Testis (tissue), 3 donors: ENCODE data around the gene SYN1. TPM values are rescaled to one million over a fixed set of nuclear protein-coding genes. Genes with fewer than 3 reads are reported as not detected.

Experiments used
- DNase-seq: peaks from one replicate; pipeline ENCODE4 v3.0.0-alpha.2; 2019
- H3K27ac ChIP-seq, 2 donors: fragments of 200-600 bp; sonication (generic); one replicate each; pipeline ENCODE4 v1.5.1; 2019
- H3K27me3 ChIP-seq: fragments of 200-600 bp; sonication (generic); one replicate; pipeline ENCODE4 v1.5.1; 2019
- H3K36me3 ChIP-seq: fragments of 200-600 bp; sonication (generic); one replicate; pipeline ENCODE4 v1.5.1; 2017; ENCODE audit warnings: low read depth; ENCODE audit errors: missing control alignments
- H3K4me1 ChIP-seq: fragments of 200-600 bp; sonication (generic); one replicate; pipeline ENCODE4 v1.5.1; 2019
- H3K4me3 ChIP-seq, 2 donors: fragments of 200-600 bp; sonication (generic); one replicate each; pipeline ENCODE4 v1.5.1; 2017 to 2019
- H3K9me3 ChIP-seq: fragments of 200-600 bp; sonication (generic); one replicate; pipeline ENCODE4 v1.5.1; 2017
- POLR2A ChIP-seq: fragments of 450-650 bp; IDR thresholded peaks from one replicate; pipeline ENCODE4 v1.6.1; 2017; ENCODE audit warnings: antibody characterized with exemption, mild to moderate bottlenecking, moderate library complexity
- WGBS, 2 donors: methylation state at CpG; one replicate each; pipeline ENCODE4 v1.1.5; 2018; 5-methylcytosine and 5-hydroxymethylcytosine counted together
- intact Hi-C: fragments of 100-400 bp; cut with DNase I; formaldehyde crosslinking; loops from one replicate; pipeline ENCODE4 v1.15.1; 2023; ENCODE audit warnings: low total_unique reads
- polyA plus RNA-seq: library from polyadenylated mRNA; stranded (reverse); fragments of 350-450 nt; fragmentation: Illumina TruSeq; extraction: RNeasy Lipid Tissue Mini Kit (QIAGEN cat#74804); gene quantifications from one replicate; pipeline ENCODE4 v1.2.3, GENCODE V29; 2014; ENCODE audit warnings: low read depth, low replicate concordance; ENCODE audit not compliant: insufficient read depth
- total RNA-seq, 2 donors: library from RNA; depleted of rRNA; stranded (reverse); fragments of >200 nt; gene quantifications; one replicate each; pipeline ENCODE4 v1.2.3, GENCODE V29; 2016
- TF ChIP-seq, protein P1 (sequence below), 3 experiments: fragments of 450-650 bp in 2 of 3; fragments of 200-600 bp in 1 of 3; sonication (generic) in 1 of 3; IDR thresholded peaks; one replicate each; pipeline ENCODE4 v1.5.1; 2016 to 2019; ENCODE audit warnings: antibody characterized with exemption in 3 of 3, mild to moderate bottlenecking in 2 of 3, moderate library complexity in 1 of 3

SYN1 gene
- total and polyA plus RNA-seq, 3 donors from 2014 or later = 2.8 to 3.5 (median 3.4) TPM

DNA sequence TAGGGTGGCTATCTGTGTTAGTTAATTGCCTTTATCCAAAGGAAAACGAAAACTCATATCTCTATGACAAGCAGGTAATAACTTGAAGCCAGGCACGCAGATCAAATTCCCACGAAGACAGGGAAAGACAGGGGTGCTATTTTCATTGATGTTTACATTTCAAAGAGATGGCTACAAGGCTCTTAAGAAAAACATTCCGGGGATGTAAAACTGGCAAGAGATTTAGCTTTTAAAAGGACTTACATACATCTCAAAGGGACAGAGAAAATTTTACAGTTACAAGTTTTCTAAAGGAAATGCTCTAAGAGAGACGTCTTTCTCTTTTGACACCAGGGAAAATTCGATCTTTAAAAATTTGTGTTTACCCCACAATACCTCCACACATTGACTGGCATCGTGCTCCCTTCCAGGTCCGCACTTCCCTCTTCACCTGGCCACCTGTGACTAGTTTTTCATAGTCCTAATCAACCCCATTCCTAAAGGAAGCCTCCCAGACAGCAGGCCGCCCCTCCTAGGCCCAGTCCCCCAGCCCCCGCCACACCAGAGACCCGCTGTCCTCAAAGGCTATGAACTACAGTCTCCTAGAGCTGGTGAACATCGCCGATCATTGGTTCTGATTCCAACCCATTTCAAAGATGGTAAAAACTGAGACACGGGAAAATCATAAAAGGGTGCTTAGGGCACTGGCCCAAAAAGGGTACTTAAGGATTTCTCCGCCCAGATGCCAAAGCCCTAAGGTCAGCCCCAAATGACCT lies 59.3 kb downstream of the SYN1 start:
- 11 to 16% methylated on average over 14 to 15 of the region's 15 CpGs for WGBS, 2 donors

DNA sequence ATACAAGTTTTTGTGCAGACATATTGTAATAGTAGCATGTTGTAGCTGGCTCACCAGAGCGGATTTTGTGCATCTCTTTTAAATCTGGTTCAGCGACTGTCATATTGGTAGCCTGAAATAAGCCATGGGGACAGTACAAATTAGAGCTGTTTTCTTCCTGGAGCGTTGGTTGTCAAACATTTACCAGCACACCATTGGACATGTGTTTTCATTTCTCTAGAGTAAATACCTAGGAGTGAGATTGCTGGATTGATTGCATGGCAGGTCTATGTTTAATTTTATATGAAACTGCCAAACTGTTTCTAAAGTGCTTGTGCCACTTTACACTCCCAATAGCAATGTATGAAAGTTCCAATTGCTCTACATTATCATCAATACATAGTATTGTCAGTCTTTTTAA lies 61.2 kb downstream of the SYN1 start:
- WGBS, 2 donors = 97 to 100% methylated on average over 3 of the region's 3 CpGs

More for the DNA sequence above, 59.3 kb downstream of the SYN1 start:
- intact Hi-C loops = loop anchor here (10.0 kb wide), 1 partner anchor 284 kb away; no protein-coding TSS in a partner anchor
- Histone ChIP-seq H3K4me3 (peak overlapping the region; percentile 61 to 77), H3K4me1 (no peaks in the 10 kb centered on the region), H3K9me3 (no peaks in the 10 kb centered on the region), H3K27me3 (no peaks in the 10 kb centered on the region), H3K36me3 (no peaks in the 10 kb centered on the region), H3K27ac (peak overlapping the region; percentile 97 to 98)
- TF ChIP-seq, protein P1, sequence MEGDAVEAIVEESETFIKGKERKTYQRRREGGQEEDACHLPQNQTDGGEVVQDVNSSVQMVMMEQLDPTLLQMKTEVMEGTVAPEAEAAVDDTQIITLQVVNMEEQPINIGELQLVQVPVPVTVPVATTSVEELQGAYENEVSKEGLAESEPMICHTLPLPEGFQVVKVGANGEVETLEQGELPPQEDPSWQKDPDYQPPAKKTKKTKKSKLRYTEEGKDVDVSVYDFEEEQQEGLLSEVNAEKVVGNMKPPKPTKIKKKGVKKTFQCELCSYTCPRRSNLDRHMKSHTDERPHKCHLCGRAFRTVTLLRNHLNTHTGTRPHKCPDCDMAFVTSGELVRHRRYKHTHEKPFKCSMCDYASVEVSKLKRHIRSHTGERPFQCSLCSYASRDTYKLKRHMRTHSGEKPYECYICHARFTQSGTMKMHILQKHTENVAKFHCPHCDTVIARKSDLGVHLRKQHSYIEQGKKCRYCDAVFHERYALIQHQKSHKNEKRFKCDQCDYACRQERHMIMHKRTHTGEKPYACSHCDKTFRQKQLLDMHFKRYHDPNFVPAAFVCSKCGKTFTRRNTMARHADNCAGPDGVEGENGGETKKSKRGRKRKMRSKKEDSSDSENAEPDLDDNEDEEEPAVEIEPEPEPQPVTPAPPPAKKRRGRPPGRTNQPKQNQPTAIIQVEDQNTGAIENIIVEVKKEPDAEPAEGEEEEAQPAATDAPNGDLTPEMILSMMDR (IDR thresholded peaks at IDR 0.05) = no peak
- TF ChIP-seq POLR2A = no peak
- DNase-seq = no peak

DNA sequence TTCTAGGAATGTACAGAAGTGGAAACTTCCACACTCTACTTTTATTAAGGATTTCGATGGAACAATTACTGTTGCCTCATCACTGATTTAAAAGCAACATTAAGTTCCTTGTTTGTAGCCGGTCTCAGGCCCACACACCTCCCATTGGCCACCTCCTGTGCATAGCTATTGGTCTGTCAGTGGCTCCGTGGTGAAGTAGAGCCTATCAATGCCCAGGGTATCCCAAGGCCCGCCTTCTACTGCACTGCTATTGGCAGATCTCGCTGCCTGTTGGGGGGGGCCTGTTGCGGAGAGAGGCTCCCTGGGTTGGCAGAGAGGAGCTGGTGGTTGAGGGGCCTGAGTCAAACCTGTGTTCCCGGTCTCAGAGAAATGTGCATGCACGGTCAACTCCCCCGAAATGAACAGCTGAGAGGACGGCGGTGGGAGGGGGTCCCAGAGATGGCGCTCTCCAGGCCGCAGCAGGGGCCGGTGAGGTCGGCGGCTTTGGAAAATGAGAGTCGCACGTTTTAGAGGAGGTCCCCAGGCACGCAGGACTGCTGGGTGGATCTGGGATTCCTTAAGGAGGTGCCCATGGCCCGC lies 63.5 kb downstream of the SYN1 start:
- Histone ChIP-seq H3K27me3 (no peaks in the 10 kb centered on the region), H3K36me3 (no peaks in the 10 kb centered on the region), H3K4me1 (no peaks in the 10 kb centered on the region), H3K9me3 (no peaks in the 10 kb centered on the region), H3K27ac (peak overlapping the region; percentile 84 to 87), H3K4me3 (peak overlapping the region; percentile 43 to 61)
- DNase-seq = peak; percentile 95
- TF ChIP-seq, protein P1 (IDR thresholded peaks at IDR 0.05) = no peak
- TF ChIP-seq POLR2A = no peak
- 0 to 1% methylated on average over 5 to 18 of the region's 20 CpGs for WGBS, 2 donors
- intact Hi-C loops = no loop called here

More for the DNA sequence above, 61.2 kb downstream of the SYN1 start:
- H3K27me3 ChIP-seq = no peaks in the 10 kb centered on the region
- intact Hi-C loops = no loop called here
- H3K4me3 ChIP-seq = no peak overlapping the region
- no peaks in the 10 kb centered on the region for H3K36me3 ChIP-seq
- no peak overlapping the region for H3K27ac ChIP-seq
- no peak for DNase-seq
- H3K9me3 ChIP-seq = no peaks in the 10 kb centered on the region
- no peaks in the 10 kb centered on the region for H3K4me1 ChIP-seq
- TF ChIP-seq, protein P1 (IDR thresholded peaks at IDR 0.05) = no peak
- TF ChIP-seq POLR2A = no peak

DNA sequence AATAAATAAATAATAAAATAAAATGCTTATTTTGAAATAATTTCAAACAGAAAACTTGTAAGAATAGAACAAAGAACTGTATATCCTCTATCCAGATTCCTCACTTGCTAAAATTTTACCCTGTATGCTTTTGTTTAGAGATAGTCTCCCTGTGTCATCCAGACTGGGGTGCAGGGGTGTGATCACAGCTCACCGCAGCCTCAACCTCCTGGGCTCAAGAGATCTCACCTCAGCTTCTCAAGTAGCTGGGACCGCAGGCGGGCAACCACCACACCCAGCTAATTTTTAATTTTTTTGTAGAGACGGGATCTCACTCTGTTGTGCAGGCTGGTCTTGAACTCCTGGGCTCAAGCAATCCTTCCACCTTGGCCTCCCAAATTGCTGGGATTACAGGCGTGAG lies 76.2 kb downstream of the SYN1 start:
- Histone ChIP-seq H3K27ac (no peak overlapping the region), H3K4me1 (peaks cover 2% of the 10 kb centered on the region), H3K9me3 (no peaks in the 10 kb centered on the region), H3K27me3 (no peaks in the 10 kb centered on the region), H3K4me3 (no peak overlapping the region), H3K36me3 (no peaks in the 10 kb centered on the region)
- WGBS, 2 donors = 91 to 97% methylated on average over 5 of the region's 5 CpGs
- DNase-seq = no peak
- no peak for TF ChIP-seq POLR2A
- TF ChIP-seq, protein P1 (IDR thresholded peaks at IDR 0.05) = no peak
- intact Hi-C loops = no loop called here
